ENCODE results near the gene GUK1.

GUK1 gene

DNA sequence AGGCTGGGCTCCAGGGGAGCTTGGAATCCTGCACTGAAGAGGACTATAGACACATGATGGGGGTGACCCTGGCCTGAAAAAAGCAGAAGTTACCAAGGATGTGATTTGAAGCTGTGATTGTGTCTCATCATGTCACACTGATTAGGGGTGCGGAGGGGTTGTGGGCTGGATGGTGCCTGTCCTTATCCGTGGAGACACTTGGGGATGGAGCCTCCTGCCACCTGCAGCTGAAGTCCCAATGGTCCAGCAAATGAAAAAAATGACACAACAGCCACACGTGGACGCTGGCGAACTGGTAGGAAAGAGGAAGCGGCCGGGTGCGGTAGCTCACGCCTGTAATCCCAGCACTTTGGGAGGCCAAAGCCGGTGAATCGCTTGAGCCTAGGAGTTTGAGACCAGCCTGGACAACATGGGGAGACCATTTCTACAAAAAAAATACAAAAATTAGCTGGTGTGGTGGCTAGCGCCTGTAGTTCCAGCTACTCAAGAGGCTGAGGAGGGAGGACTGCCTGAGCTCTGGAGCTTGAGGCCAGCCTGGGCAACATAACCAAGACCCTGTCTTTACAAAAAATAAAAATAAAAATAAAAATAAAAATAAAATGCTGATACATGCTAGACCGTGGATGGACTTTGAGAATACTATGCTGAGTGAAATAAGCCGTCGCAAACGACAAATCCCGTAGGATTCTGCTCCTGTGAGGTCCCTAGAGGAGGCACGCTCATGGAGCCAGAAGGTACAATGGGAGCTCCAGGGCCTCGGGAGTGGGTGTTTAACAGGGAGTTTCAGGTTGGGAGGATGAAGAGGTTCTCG lies 24.7 kb downstream of the GUK1 start:
- peak; percentile 25 for DNase-seq

DNA sequence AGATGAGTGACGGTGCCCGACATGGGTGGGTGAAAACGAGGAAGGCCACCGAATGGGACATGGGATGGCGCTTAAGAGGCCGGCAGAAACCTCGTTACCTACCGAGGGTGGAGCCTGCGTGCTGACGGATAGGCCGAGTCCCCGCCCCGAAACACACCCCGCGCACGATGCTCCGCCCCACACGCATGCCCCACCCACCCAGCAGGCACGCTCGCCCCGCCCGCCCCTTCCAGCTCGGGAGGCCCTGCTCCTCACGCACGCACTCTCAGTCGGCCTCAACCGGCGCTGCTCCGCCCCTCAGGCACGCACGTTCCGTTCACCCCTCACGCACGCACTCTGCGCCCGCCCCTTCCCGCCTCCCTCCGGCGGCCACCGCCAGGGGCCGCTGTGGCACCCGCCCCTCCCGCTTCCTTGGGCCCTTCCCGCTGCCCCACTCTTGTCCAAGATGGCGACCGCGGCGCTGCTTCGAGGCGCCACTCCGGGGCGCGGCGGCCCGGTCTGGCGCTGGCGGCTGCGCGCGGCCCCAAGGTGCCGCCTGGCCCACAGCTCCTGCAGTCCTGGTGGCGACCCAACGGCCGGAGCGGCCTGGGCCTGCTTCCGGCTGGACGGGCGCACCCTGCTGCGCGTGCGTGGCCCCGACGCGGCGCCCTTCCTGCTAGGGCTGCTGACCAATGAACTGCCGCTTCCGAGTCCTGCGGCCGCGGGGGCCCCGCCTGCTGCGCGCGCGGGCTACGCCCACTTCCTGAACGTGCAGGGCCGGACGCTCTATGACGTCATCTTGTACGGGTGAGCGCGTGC lies 25.5 kb downstream of the GUK1 start, which contains the start of gene IBA57:
Gene IBA57 (plus strand): TSS at position 433 of the 798 bp plus-strand sequence. CDS start 13 bp downstream, at position 446.
- peak; percentile 97 for DNase-seq

DNA sequence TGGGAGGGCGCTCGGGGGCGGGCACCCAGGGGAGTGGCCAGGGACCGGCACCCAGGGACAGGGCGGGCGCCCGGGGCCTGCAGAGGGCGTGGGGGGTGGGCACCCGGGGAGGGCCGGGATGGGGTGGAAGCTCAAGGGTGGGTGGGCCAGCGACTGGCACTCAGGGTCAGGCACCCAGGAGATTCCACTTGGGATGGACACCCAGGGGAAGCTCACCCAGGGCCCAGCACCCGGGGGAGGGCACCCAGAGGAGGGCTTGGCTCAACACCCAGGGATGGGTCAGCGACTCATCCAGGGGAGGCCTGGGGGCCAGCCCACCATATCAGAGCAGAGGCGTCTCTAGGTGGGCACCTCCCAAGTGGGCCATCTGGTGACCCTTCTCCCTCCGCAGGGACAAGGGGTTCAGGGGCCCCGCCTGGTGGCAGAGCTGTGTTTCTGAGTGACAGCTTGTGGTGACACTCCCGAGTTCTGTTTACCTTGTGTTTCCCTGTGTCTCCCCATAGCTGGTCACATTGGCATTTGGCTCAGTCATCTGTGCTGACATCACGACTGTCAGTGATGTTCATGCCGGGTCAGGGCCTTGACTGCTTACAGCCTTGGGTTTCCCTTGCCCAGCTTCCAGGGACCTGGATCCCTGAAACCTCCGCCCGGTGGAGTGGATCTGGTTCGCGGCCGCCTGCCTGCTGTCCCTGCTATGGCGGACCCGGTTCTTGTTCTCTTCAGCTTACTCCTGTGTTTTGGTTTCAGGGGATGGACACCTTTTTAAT lies 26.3 kb downstream of the GUK1 start:
- DNase-seq, result peak; percentile 84

DNA sequence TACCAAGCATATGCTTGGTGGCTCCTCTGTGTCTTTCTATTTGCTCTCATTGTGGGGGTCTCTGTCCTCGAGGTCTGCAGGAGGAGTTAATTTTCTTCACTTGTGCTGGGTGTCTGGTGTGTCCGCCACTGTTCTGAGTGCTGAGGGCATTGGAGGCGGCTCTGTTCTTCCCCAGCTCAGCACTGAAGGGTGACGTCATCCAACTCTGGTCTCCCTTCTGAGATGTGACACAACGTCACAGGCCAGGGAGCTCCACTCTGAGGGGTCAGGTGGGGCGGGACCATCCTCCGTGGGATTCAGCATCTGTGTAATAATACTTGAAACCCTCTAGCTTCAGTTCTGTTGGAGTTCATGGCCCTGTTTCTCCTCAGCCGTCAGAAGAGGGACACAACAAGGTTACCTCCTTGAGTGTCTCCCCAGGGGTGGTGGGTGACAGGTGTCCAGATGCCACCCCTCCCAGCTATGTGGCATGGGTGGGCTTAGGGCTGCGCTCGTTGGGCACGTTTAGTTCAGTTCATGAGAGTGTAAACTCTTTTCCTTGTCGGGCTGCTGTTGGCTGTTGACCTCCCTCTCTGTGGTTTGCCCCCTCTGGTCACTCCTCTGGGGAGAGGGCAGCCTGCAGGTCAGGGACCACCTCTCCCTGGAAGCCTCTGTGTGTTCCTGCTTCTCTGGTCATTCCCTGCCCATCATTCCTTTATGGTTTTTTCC lies 28.6 kb downstream of the GUK1 start:
- DNase-seq, result no peak

DNA sequence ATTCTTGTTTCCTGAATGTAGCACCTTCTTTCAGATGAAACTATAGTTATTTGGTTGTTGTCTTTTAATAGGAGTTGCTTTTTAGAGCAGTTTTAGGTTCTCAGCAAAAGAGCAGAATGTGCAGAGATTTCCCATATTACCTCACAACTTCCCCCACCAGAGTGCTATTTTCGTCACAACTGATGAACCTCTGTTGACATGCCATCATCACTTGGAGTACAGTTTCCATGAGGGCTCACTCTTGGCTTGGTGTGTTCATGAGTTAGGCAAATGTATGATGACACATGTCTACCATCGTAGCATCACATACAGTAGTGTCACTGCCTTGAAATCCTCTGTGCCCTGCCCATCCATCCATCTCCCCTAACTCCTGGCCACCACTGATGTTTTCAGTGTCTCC lies 29.3 kb downstream of the GUK1 start:
- no peak for DNase-seq

DNA sequence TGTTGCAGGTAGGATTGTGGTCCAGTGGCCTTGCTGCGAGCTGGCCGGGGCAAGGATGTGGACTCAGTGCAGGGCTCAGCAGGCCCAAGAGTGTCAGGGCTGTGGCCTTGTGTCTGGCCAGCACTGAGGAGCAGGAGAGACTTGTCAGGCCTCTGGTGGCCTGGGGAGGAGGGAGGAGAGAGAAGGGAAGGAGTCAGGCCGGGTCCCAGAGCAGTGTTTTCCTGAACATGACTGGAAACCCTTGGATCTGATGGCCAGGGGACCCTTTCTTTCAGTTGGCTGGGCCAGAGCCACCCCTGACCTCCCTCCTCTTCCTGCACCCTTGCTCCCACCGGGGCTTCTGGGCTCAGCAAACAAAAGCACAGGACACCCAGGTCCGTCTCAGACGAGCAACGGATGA lies 30.6 kb downstream of the GUK1 start:
- no peak for DNase-seq

DNA sequence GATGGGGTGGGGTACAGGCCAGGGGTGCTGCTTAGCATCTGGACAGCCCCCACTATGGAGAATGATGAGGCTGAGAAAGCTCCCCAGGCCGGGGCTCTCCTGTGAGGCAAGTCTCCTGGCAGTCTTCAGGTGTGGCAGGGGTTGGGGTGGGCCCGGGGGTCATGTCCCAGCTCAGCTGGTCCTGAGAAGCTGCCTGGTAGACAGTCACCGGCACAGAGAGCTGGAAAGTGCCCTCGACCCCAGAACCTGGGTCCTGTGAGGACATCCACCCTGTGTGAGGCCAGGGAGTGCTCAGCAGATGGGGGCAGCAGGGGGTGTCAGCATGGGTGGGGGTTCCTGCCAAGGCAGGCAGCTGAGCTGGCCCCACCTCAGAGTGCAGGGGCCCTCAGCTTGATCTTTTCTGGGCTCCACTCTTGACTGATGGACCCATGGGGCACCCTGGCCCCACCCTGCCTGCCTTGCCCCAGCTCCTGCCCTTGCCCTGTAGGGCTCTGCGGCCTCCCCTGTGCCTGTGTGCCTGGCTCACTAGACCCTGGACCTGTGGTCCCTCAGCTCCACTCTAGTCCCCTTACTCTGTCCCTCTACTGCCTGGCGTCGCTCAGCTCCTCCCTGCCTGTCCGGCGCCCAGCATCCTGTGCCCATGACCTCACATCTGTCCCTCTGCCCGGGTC lies 31.3 kb downstream of the GUK1 start:
- DNase-seq, result no peak

DNA sequence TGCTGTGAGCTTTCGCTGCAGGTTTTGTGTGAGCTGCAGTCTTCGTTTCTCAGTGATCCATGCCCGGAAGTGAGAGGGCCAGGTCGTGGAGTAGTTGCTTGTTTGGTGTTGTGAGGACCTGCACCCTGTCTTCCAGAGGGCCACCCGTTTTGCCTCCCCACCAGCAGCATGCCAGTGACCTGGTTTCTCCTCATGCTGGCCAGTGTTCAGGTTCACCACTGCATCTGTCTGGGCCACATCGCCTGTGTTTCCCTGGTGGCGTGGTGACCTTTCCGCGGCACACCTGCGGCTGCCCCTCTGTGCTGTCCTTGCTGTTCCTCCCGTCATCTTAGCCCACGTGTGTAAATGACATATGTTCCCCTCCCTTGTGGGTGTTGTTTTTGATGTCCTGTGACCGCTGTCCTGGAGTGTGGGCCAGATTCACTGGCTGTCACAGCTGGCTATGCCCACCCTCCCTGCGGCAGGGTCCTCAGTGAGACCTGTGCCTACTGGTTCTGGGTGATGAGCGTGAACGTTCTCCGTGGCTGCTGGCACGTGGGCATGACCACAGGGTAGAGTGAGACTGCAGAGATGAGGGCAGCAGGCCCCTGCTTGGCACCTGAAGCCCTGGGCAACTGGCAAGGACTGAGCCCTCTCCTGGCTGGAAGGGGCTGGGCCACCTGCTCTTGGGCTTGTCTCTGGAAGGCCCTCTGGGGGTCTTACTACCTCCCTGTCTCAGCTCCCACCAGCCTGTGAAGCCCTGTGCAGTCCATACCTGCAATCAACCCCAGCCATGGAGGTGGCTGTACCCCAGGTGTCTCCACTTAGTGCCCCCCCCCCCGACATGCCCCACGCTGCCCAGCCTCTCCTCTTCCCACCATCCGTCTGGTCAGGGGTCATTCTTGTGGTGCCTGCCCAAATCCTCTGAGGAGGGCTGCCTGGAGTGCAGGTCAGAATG lies 32.8 kb downstream of the GUK1 start:
- DNase-seq, result no peak

DNA sequence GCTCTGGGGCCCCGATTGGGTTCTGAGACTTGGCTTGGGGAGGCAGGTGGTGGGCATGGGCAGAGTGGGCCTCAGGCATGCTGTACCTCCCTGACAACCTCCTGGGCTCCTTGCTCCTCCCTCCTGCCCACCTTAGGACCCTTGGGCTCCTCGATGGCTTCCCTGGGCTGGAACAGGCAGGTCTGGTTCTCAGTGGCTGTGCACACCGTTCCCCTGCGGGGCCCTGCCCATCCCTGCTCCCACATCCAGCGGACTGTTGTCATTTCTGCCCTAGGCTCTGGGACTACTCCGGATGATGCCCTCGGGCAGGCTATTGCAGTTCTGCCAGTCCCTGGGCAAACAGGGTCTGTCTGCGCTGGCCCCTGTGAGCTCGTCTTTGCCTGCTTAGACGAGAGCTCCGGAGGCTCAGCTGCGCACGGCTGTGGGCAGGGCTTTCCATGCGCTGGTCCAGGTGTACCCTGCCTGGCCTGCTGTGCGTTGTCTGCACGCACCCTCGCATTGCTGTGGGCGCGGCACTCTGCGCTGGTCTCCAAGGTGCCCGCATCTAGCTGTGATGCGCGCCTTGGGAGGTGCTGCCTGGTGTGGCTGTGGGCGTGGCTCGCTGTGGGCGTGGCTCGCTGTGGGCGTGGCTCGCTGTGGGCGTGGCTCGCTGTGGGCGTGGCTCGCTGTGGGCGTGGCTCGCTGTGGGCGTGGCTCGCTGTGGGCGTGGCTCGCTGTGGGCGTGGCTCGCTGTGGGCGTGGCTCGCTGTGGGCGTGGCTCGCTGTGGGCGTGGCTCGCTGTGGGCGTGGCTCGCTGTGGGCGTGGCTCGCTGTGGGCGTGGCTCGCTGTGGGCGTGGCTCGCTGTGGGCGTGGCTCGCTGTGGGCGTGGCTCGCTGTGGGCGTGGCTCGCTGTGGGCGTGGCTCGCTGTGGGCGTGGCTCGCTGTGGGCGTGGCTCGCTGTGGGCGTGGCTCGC lies 33.7 kb downstream of the GUK1 start:
- DNase-seq, result peak; percentile 41

DNA sequence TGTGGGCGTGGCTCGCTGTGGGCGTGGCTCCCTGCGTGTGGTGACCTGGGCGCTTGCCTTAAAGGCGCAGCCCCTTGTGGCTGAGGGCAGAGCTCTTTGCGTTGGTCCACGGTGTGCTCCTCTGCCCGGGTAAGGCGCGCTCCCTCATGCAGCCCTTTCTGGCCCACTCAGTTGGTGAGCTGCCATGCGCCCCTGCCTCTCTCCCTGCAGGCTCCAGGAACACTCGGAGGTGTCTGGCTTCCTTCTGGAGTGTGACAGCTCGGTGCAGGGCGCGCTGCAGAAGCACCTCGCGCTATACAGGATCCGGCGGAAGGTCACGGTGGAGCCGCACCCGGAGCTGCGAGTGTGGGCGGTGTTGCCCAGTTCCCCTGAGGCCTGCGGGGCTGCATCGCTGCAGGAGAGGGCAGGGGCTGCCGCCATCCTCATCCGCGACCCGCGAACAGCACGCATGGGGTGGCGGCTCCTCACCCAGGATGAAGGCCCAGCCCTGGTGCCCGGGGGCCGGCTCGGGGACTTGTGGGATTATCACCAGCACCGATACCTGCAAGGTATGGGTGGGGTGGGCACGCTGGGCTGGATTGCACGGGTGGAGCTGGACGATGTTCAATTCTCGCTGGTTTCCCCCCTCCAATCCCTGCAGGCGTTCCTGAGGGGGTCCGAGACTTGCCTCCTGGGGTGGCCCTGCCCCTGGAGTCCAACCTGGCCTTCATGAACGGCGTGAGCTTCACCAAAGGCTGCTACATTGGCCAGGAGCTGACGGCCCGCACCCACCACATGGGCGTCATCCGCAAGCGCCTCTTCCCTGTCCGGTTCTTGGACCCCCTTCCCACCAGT lies 34.6 kb downstream of the GUK1 start:
- peak; percentile 54 for DNase-seq

DNA sequence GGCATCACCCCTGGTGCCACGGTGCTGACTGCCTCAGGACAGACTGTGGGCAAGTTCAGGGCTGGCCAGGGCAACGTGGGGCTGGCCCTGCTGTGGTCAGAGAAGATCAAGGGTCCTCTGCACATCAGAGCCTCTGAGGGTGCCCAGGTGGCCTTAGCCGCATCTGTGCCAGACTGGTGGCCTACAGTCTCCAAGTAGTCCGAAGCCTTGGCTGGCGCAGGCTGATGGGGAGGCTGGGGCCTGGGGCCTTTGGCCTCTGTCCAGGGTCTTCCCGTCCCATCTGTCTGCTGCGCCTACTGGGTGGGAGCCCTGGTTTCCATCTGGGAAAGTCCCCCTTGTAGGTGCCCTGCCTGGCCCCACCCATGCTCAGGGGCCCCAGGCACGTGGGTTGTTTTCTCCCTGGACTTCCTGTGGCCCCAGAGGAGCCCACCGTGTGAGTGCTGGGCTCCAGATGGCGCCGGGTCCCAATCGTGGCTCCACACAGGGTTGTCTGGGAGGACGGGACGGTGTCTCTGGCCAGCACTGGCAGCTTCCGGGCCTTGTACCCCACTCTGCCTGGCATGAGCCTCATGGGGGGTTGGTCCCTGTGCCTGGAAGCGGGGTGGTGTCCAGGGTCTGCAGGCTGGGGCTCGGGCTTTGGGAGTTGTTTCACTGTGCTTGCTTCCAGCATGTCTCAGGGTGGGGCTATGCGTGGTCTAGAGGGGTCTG lies 35.4 kb downstream of the GUK1 start:
- no peak for DNase-seq

DNA sequence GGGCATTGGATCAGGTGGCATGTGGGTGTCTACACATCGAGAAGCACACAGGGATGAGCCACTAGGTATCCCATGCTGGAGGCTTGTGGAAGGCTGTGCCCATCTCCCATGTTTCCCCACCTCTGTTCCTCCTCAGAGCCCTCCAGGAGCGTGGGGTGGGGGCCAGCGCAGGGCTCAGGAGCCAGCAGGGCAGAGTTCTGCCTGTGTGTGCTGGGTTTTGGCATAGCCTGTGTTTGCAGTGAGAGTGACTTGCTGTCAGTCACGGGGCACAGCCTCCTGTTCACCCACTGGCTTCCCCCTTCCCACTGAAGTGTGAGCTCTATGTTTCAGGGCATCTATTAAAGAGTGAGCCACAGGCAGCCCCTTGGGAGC lies 35.9 kb downstream of the GUK1 start:
- no peak for DNase-seq

DNA sequence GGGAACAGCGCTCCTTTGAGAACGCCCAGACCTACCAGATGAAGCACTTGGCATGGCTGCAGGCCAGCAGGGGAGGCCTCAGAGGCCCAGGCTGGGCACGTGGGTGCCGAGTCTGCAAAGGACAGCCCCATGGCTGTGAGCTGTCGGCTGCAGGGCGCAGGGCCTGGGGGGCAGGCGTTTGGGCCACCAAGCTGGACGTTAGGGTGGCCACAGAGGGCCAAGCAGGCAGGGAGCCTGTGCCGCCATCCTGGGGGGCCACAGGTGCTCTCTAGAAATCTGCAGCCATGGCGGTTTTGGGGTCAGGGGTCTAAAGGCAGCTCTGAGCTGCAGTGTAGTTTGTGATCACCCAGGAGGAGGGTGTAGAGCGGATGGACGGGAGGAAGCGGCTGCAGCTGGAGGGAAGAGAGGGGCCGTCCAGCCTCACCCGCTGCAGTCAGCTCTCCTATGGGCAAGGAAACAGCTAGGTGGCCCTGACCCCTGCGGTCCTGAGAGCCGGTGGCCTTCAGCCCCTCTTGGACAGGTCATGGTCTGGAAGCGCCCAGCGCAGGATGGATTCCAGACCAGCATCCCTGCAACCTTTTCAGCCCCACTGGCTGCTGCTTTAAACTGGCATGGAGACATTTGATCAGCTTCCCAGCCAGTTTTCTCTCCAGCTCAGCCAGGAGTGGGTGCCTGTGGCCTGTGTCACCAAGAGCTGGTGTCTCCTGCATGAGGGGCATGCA lies 36.5 kb downstream of the GUK1 start:
- DNase-seq, result no peak

DNA sequence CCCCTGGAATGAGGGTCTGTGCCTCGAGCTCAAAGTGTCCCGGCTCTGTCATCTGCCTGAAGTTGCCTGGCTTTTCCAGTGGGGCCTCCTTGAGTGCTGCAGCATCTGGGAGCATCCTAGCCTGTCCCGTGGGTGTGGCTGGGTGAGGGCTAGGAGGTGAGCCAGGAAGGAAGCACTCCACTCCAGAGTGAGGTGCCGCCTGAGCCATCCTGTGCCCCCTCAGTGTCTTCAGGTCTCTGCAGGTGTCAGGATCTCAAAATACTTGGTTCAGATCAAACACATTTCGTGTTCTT lies 37.0 kb downstream of the GUK1 start:
- no peak for DNase-seq

DNA sequence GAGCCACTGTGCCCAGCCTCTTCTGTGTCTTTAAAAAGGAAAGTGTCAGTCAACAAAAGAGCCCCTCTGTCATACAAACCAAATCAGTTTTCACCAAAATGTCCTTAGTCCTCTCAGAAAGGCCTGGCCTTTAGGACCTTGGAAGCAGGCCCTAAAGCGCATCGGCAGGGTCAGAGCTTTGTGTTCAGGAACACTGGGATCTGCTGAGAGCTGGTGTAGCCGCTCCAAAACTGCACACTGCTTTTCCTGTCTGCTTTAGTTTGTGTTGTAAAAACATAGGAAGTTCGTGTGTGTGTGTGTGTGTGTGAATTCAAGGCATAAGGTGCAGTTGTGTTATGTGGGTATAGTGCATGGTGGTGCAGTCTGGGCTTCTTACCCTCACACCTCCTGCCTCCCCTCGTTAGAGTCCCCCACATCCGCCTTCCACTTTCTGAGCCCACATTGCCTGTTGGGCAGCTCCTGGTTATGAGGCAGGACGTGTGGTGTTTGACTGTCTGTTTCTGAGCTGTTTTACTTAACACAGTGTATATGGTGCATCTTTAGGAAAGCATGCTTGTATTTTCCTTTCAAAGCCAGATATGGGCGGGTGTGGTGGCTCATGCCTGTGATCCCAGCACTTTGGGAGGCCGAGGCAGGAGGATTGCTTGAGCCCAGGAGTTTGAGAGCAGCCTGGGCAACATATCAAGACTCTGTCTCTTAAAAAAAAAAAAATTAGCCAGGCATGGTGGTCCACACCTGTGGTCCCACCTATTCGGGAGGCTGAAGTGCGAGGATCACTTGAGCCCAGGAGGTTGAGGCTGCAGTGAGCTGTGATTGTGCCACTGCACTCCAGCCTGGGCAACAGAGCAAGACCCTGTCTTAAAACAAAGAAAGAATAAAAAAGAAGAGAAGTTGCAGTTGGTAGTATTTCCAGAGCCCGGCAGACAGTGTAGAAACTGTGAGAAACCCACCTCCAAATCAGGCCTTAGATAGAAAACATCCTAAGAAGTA lies 37.9 kb downstream of the GUK1 start:
- no peak for DNase-seq
